ENCODE results near the gene KLHL25.

- no peak for TF ChIP-seq CTCF (IDR thresholded peaks at IDR 0.05; ENCODE audit: low read depth, low read length, missing input control)
- TF ChIP-seq REST (IDR thresholded peaks at IDR 0.05) = peak; percentile 69
- peak; percentile 33 to 47 for TF ChIP-seq RAD21 (IDR thresholded peaks at IDR 0.05)
- TF ChIP-seq MAX (IDR thresholded peaks at IDR 0.05) = peak; percentile 75
- TF ChIP-seq GABPA (IDR thresholded peaks at IDR 0.05 in 1 of 2, conservative IDR thresholded peaks at IDR 0.05 in 1 of 2) = no peak
- TF ChIP-seq JUND (IDR thresholded peaks at IDR 0.05) = peak in 1 of 2 donors; percentile 70
- TF ChIP-seq TAF1 (conservative IDR thresholded peaks at IDR 0.05) = no peak
- peak; percentile 66 for TF ChIP-seq HNF4G (IDR thresholded peaks at IDR 0.05)
- peak; percentile 24 for TF ChIP-seq ATF3 (IDR thresholded peaks at IDR 0.05)
These were observed 13.6 kb downstream of the KLHL25 start for GRCh38 chr15:85781099-85781498.
